CD4-positive, alpha-beta T cell treated with Interleukin-15 for 1 hour (primary cell): ENCODE measurements around the gene DNAL4.

Experiments used
- DNase-seq: peaks from one replicate; pipeline ENCODE4 v3.0.0-alpha.2; 2020

Gene DNAL4, protein sequence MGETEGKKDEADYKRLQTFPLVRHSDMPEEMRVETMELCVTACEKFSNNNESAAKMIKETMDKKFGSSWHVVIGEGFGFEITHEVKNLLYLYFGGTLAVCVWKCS

DNA sequence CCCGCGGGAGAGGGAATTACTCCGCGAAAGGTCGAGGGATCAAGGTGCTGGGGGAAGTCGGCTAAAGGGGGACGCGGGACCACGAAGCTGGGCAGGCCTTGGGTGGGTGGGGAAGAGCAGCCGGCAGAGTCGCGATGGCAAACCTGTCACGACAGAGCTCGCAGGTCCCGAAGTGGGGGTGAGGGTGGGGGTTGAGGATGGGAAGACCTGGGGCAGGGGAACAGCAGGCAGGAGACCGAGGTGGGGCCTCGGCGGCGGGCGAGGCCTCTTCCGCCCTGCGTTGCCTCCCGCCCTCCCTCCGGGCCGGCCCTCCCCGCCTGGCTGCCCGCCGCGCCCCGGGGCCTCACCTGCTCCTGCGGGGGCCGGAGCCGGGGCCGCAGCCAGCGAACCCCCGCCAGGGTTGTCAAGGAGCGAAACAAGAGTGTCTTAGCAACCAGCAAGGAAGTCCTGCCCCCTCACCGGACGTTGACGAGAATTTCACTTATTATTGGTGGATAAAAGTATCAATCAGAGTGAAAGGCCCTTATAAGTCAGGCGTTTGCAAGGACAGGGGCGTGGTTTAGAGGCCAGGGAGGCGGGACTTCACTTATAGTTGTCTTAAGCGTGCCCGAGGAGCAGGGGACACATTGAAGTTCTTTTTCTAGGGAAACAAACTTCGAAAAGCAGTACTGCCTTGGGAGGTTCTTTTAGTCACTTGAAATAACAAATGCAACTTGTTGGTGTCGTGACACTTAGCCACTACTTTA is at the start of gene DNAL4:
Gene DNAL4, minus strand, starts transcription at position 423 of the 746 bp plus-strand sequence. CDS start 11,412 bp downstream, outside the sequence.
- peak; percentile 95 for DNase-seq

DNA sequence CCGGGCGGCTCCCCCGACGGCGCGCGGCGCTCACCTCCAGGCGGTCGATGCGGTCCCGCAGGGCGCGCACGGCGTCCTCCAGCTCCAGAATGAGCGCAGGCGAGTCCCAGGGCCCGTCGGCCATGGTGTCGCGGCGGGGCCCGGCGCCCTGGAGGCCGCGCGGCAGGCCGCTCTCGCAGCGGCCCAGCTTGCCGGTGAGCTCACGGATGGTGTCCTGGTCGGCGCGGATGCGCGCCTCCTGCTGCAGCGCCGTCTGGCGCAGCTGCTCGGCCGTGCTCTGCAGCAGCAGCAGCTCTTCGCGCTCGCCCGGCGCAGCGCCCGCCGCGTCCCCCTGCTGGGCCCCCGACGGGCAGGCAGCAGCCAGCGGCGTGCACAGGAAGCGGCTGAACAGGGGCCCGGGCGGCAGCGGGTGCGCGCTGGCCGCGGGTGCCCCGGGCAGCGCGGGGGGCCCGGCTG is 49.3 kb upstream of the DNAL4 start:
- DNase-seq = peak; percentile 56

DNA sequence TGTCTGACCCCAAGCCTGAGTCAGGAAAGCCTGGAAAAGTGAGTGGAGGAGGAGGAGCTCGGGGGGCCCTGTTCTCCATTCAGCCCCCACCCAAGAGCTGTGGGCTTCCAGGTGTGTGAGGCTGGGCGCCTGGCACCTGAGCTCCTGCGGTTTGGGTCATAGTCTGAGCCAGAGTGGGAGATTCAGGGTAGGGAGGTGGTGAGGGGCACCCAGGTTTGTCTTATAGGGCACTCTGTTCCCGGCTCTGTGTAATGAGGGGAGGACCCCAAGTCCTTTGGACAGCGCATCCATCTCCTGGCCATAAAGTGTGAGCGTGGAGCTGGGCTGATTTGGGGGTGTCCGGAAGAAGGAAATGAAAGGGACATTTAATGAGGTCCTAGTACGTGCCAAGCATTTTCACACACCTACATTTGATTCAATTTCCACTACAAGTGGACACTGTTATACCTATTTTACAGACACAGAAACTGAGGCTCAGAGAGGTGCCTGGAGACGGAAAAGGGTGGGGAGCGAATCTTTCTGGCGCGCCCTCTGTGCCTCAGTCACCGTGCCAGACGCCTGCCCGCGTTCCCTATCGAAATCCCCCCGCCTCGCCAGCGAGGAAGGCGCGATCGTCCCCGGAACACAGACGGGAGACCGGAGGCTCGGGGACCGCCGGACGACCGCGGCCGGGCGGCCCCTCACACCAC is 48.7 kb upstream of the DNAL4 start:
- DNase-seq = no peak

DNA sequence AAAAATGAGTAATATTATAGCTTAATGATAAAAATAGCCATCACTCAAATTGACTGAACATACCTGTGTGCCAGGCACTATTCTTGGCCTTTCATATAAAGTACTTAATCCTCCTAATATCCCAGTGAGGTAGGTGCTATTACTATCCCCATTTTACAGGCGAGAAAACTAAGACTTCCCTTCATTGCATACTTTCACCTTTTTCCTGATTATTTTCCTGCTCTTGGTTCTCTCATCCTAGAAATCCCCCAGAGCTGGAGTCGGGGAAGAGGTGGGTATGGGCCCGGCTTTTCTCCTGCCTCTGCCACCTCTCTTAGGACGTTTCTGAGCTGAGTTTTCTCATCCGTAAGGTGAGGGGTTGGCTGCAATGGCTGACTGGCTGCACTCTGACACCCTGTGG is 47.7 kb upstream of the DNAL4 start:
- no peak for DNase-seq

DNA sequence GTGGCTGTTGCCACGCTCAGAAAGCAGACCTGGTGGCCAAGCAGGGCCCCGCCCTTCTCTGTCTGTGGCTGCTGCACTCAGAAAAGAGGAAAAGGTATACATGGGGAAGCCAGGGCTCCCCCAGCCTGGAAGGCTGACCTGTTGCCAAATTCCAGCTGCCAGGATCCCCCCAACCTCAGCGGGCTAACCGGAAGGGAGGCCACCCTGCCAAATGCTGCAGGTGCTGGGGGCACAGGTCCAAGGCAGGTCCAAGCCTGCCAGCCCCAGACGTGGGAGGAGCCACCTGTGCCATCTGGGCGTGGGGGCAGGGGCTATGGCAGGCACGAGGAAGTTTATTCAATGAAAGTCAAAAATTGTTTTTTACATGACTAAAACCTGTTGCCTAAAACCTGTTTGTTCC is 47.3 kb upstream of the DNAL4 start:
- no peak for DNase-seq

DNA sequence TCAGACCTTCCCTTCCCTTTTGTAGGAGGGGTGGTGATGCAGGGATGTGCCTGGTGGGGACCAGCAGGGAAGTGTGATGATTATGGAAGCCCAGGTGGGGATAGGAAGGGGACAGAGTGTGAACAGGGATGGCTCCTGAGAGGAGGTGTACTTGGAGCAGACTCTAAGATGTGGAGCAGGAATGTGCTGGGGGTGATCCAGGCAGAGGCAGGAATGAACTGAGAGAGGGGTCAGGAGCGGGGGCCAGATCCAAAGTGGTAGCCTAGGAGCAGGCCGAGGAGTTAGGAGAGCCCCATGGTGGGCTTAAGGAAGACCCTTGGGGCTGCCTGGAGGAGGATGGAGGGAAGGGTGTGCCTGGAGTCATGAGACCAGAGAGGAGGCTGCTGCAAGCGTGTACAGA is 46.2 kb upstream of the DNAL4 start:
- DNase-seq = no peak

DNA sequence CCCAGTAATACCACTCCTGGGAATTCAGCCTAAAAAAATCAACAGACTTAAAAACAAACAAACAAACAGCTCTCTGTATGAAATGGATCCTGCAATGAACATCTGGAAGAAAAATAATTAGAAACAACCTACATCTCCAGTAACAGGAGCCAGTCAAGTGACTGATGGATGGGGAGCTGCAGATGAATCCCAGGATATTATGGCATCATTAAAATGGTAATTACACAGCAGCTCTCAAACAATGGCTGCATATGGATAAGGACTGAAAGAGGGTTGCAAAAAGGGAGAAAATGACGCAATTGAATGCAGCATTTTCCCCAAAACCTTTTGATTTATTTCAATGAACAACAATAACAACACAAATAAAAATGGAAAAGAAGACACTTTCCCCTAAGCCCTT is 45.7 kb upstream of the DNAL4 start:
- no peak for DNase-seq

DNA sequence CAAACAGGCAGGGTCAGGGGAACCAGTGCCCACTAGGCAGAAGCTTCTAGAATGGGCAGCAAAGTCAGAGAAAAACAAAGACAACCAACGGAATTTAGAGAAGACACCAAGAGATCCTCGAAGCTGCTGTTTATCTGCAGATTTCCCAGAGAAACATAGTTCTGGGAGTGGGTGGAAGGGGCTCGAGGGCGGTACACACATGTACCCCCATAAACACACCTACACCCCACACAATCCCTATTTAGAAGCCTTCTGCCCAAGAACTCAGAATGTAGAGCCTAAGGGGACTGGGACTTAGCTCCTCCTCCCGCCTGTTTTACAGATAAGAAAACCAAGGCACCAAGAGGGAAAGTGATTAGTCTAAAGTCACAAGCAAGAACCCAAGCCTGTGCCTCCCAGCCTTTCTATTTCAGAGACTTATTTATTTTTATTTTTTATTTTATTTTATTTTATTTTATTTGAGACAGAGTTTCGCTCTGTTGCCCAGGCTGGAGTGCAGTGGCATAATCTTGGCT is 43.5 kb upstream of the DNAL4 start:
- no peak for DNase-seq

DNA sequence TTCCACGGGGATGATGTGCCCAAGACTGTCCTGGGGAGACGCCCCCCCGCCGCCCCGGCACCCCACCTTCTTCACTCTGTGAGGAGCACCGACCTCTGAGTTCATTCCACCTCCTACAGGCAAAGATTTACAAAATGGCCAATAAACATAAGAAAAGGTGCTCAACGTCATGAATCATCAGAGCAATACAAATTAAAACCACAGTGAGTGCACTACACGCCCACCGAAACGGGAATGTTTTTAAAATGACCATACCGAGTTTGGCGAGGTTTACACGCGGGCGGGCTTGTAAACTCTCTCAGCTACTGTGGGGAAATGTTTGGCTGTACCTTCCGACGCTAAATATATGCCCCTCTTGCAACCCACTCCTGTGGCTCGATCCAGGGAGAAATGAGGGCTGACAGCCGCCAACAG is 42.0 kb upstream of the DNAL4 start:
- DNase-seq = no peak

DNA sequence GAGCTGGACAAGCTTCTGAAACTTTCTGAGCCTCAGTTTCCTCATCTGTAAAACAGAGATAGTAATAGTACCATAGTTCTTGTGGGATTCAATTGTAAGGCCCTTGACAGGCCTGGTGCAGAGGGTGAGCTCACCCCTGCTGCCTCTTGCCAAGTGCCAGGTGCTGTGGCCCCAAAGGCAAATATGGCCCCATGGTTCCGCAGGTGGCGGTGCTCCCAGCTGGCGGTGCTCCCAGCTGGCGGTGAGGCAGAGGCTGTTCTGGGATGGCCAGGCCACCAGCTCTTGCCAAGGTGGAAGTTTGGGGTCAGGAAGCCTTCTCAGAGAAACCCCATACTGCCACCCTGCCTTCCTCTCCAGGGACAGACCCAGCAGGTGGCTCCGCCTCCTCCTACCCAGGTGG is 41.0 kb upstream of the DNAL4 start:
- no peak for DNase-seq

DNA sequence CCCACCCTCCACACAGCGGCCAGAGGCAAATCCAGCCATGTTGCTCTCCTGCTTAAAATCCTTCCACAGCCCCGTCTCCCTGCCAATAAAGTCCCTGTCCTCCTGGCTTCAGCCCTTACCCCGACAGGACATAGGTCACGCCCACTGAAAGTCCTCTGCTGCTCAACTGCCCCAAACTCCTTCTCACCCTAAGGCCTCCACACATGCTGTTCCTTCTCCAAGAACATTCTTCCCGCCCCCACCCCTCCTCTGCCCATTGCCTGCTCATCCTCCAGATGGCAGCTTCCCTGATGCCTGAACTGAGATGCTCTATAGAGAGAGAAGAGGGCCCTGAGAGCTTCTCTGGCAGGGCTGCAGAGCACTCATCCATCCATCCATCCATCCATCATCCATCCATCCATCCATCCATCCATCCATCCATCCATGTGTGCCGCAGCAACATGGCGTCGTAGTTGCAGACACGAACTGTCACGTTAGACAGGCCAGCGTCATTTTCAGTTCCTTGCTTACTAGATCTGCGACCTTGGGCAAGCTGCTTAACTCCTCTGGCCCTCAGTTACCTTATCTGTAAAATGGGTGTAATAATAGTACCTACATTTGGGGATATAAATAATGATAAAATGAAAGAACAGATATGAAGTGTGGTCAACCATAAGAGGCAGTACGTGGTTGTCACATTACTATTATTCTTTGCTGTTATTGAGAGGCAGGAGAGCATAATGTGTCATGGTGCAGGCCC is 40.4 kb upstream of the DNAL4 start:
- no peak for DNase-seq

DNA sequence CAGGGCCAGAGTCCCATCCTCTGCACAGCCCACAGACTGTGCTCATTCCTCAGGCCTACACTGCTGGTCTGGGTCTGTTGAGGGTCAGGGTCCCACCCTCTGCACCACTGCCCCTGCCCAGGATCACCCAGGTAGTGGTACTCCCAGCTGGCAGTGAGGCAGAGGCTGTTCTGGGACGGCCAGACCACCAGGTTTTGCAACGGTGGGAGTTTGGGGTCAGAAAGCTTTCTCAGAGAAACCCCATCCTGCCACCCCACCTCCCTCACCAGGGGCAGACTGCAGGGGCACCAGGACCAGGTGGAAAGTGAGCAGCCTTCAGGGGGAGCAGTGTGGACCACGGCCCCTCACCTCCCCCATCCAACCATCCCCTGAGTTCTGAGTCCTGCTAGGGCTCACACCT is 39.1 kb upstream of the DNAL4 start:
- DNase-seq = no peak

DNA sequence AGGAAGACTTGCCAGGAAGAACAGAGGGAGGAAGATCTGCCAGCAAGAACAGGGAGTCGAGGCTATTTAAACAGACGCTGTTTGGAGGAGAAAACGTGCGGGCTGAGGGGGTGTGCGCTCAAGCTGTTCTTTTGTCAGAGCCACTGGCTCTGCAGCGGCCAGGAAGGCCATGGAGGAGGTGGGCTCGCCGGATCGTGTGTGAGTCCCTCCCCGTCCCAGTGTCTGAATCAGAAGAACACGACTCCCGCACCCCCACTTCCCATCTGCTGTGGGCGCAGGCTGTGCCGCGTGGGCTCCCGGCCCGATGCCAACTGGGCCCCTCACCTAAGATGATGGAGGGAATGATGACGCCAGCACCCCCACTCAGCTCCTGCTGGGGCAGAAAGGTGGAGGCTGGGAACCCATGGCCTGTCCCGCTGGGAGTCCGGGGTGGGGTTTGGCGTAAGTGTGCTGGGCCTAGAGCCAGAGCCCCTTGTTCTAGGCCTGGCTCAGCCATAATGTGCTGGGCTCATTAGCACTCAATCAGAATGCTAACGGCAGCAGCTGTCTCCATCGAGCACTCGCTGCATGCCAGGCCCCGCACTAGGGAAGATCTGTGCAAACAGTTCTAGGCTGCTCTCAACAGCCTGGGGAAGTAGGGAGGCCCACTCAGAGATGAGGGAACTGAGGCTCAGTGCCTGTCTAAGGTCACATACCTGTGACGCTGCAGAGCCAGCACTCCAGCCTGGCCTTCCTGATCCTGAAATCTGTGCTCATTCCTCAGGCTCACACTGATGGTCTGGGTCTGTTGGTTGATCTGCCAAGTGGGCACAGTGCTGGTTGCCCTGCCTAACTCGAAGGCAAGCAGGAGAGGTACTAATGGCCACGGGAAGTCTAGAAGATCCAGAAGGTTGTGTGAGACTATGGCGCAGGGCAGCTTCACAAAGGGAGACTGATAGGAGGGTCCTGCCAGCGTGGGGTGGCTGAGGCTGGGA is 38.3 kb upstream of the DNAL4 start:
- DNase-seq = no peak

DNA sequence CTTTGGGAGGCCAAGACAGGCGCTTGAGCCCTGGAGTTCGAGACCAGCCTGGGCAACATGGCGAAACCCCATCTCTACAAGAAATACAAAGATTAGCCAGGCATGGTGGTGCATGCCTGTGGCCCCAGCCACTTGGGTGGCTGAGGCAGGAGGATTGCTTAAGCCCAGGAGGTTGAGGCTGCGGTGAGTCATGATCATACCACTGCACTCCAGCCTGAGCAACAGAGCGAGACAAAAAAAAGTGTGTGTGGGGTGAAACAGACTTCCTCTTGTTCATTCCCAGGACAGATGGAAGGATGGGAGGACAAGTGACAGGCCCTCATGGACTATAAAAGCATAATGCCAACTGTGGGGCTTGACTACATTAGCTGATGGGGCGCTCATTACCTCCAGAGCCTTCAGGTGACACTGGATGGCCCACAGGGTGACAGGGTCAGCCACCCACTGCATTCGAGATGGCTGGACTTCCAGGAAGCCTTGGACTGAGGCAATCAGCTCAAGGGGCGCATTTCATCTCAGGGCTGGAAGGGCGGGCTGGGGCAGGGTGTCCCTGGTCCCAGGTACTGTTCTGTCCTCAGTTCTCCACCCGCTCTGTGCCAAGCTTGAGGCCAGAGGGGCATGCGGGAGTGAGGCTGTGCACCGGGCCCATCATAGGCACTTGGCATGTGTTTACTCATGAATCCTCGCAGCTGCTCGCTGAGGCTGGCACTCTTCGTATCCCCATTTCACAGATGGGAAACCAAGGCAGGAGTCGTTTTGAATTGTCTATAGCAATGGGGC is 37.4 kb upstream of the DNAL4 start:
- no peak for DNase-seq

DNA sequence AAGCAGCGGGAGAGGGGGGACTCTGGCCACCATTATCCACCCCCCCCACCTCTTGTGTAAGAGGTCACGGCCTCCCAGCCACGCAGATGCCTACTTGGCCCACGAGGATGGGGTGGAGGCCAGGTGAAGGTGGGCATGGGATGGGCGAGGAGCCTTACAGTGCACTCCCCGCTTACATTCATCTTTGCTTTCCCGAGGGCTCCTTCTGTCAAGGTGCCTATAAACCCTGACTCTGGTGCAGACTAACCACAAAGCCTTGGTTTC is 36.8 kb upstream of the DNAL4 start:
- DNase-seq = no peak

DNA sequence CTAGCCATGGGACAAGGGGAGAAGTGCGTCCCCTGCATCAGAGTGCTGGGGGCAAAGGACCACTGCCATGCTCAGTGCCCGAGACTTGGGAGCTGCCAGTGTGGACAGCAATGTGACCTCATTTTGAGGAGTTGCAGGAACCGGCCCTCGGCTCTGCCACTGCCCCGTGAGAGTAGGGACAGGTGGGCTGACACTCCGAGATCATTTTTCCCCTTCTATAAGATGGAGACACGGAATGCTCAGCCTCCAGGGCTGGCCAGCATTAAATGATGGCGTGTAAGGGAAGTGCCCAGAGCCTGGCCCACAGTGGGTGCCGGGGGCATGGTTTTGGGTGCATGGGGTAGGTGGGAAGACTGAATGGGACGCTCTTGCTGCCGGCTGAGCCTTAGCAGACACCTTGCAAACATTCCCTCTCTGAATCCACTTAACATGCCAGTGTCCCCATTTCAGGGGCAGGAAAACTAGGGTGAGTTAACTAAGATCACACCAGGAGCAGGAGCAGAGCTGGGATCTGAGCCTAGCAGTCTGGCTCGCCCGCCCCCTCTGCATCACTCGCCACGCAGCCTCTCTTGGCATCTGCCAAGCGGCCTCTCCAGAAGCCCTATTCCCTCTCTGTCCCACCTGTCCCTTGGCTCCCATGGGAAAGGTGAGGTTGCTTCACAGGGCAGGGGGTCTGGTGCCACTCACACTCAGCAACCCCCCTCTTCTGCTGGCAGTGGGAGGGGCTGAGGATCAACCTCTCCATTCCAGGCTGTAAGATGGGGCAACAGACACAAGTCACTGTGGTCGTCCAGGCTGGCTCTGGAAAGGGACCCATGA is 36.3 kb upstream of the DNAL4 start:
- no peak for DNase-seq

DNA sequence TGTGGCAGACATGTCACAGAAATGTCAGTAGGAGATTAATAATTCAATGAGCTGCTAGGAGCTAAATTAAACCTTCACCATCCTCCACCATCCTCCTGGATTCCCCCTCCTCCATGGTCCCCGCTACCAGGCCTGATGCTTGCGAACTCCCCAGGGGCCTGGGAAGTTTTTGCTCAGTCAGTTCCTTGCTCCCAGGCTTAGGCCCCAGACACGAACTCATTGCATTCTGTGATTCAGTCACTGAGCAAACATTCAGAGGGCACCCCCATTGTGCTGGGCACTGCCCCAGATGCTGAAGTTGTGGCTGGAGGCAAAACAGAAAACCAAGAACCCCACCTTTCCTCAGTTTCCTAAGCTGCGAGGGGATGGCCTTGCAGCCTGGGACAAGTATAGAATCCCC is 35.5 kb upstream of the DNAL4 start:
- no peak for DNase-seq

DNA sequence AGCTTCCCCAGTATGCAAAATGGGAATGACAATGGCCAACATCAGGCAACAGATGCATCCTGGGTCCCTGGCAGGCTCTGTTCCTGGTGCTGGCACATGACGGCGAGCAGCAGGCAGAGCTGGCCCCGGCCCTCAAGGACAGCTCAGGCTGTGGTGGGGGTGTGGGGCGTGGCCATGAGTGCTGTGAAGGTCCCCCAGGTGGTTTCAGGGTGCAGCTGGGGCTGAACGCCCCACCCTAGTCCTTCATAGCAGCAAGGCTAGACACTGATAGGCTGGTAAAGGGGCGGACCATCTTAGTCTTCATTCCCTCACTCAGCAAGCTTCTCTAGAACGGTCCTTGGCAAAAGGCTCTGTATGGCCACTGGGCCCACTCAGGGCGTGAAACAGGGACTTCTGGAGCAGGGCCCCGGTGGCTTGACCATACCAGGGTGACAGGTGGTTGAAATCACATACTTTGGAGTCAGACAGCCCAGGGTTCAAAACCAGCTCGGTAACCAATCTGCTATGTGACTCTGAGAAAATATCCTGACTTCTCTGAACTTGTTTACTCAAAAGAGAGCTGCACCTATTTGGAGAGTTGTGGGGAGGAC is 34.8 kb upstream of the DNAL4 start:
- DNase-seq = no peak

DNA sequence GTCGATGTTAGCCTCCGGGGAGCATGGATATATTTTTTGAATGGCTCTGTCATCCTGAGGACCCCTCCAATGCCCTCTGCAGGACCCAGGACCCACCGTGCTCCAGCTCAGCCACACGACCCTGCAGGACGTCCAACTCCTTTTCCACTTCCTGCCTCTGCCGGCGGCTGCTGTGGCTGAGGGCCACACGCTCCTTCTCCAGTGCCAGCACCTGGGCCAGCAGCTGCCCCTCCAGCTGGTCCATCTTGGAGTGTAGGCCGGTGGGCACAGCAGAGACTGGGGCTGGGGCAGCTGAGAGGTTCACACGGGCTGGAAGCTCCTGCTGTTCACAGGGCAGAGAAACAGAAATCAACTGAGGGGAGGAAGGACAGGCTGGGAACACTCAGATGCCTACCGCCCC is 34.2 kb upstream of the DNAL4 start:
- DNase-seq = no peak

DNA sequence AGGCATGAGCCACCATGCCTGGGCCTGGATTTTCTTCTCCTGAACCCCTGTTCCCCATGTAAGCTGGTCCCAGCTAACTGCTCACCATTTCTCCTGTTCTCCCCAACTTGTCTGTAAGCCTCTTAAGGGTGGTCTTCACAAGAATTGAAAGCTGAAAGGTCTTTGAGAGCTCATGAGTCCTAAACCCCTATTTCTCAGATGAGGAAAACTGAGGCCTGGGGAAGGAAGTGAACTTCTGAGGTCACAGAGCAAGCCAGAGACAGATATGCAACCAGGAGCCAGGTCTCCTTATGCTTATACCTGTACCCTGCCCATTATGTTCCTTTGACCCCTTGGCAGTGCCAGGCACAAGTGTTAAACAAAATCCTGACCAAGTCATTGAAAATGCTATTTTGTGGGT is 33.6 kb upstream of the DNAL4 start:
- DNase-seq = no peak
